DOHH2 (cell line): ENCODE data around the gene THSD8.

Experiments
- H3F3A ChIP-seq: fragments of 200-600 bp; sonication (generic), shearing (Covaris generic); 2 replicates; pipeline ENCODE4 v1.6.0; 2016; ENCODE audit warnings: antibody characterized with exemption, mild to moderate bottlenecking; ENCODE audit not compliant: control insufficient read depth, insufficient read depth
- H3K27ac ChIP-seq: fragments of 200-600 bp; sonication (generic); 2 replicates; pipeline ENCODE4 v1.5.1; 2014; ENCODE audit warnings: low read depth, mild to moderate bottlenecking, low read length, moderate library complexity
- H3K27me3 ChIP-seq: fragments of 200-600 bp; sonication (generic); 2 replicates; pipeline ENCODE4 v1.6.1; 2014; ENCODE audit warnings: mild to moderate bottlenecking, low read length, mixed read lengths; ENCODE audit not compliant: control insufficient read depth
- H3K36me3 ChIP-seq: fragments of 200-600 bp; sonication (generic); 2 replicates; pipeline ENCODE4 v1.6.1; 2014; ENCODE audit warnings: mild to moderate bottlenecking, low read length, moderate library complexity, mixed read lengths; ENCODE audit not compliant: control insufficient read depth
- H3K4me1 ChIP-seq: fragments of 200-600 bp; sonication (generic); 2 replicates; pipeline ENCODE4 v1.6.1; 2014; ENCODE audit warnings: mild to moderate bottlenecking, low read length, mixed read lengths; ENCODE audit not compliant: control insufficient read depth
- H3K4me2 ChIP-seq: fragments of 200-600 bp; sonication (generic); 2 replicates; pipeline ENCODE4 v1.6.0; 2014; ENCODE audit warnings: mild to moderate bottlenecking, low read length, moderate library complexity
- H3K4me3 ChIP-seq: fragments of 200-600 bp; sonication (generic); 2 replicates; pipeline ENCODE4 v1.5.1; 2014; ENCODE audit warnings: mild to moderate bottlenecking, low read length, mixed read lengths
- H3K79me2 ChIP-seq: fragments of 200-600 bp; sonication (generic); 2 replicates; pipeline ENCODE4 v1.6.1; 2014; ENCODE audit warnings: mild to moderate bottlenecking, low read length, mixed read lengths; ENCODE audit not compliant: control insufficient read depth
- H3K9me2 ChIP-seq: fragments of 200-600 bp; sonication (generic); replicated peaks from 2 replicates; pipeline ENCODE4 v1.6.1; 2014; ENCODE audit warnings: mild to moderate bottlenecking, low read length, mixed read lengths; ENCODE audit not compliant: control insufficient read depth
- H3K9me3 ChIP-seq: fragments of 200-600 bp; sonication (generic); 2 replicates; pipeline ENCODE4 v1.6.1; 2014; ENCODE audit warnings: antibody characterized with exemption, low read length, mixed read lengths; ENCODE audit not compliant: control insufficient read depth, insufficient read depth
- H4K20me1 ChIP-seq: fragments of 200-600 bp; sonication (generic); 2 replicates; pipeline ENCODE4 v1.6.0; 2014; ENCODE audit warnings: low read depth, mild to moderate bottlenecking, antibody characterized with exemption, low read length, moderate library complexity; ENCODE audit not compliant: control insufficient read depth, insufficient read depth
- CTCF ChIP-seq: fragments of 200-600 bp; sonication (generic); IDR thresholded peaks from one replicate; pipeline ENCODE4 v1.5.1; 2014; ENCODE audit warnings: antibody characterized with exemption, mild to moderate bottlenecking, low read depth, low read length; ENCODE audit not compliant: poor library complexity, severe bottlenecking
- EZH2phosphoT487 ChIP-seq: fragments of 200-600 bp; sonication (generic); IDR thresholded peaks from 2 replicates; pipeline ENCODE4 v1.6.1; 2017; ENCODE audit warnings: borderline replicate concordance, mild to moderate bottlenecking, antibody characterized with exemption, low read length, moderate library complexity, mixed read lengths

The THSD8 gene

GRCh38 chr19:12773571-12773970, 28.3 kb upstream of the THSD8 start:
- Histone ChIP-seq H3K27ac (no peak overlapping the region), H3F3A (peaks cover 7% of the 10 kb centered on the region; the same call in 1 of the 2 replicates), H3K9me2 (no peaks in the 10 kb centered on the region), H4K20me1 (no peaks in the 10 kb centered on the region), H3K79me2 (no peaks in the 10 kb centered on the region), H3K27me3 (no peaks in the 10 kb centered on the region), H3K4me1 (peaks cover 26% of the 10 kb centered on the region), H3K4me3 (no peak overlapping the region), H3K9me3 (no peaks in the 10 kb centered on the region), H3K4me2 (no peak overlapping the region), H3K36me3 (peaks cover 3% of the 10 kb centered on the region; the same call in 1 of the 2 replicates)
- TF ChIP-seq EZH2phosphoT487: no peak
- TF ChIP-seq CTCF: peak; percentile 34

- Histone ChIP-seq H3K4me2 (peak within 1 kb of the TSS; percentile 93), H3K4me1 (peaks cover 38% of the 10 kb centered on the region), H3F3A (peaks cover 7% of the 10 kb centered on the region; the same call in 1 of the 2 replicates), H3K27me3 (no peaks in the 10 kb centered on the region), H3K9me2 (no peaks in the 10 kb centered on the region), H3K4me3 (peak within 1 kb of the TSS; percentile 87), H3K27ac (no peak within 1 kb of the TSS; the same call in 1 of the 2 replicates), H3K36me3 (peaks cover 3% of the 10 kb centered on the region; the same call in 1 of the 2 replicates), H4K20me1 (no peaks in the 10 kb centered on the region), H3K9me3 (no peaks in the 10 kb centered on the region), H3K79me2 (no peaks in the 10 kb centered on the region)
- TF ChIP-seq CTCF (no peak), EZH2phosphoT487 (no peak)
These were observed 27.0 kb upstream of the THSD8 start, which contains the start of gene HOOK2 for GRCh38 chr19:12774588-12775555. Gene HOOK2, minus strand, starts transcription at chr19:12775552. Its CDS starts 103 bp downstream, at chr19:12775449.

GRCh38 chr19:12777217-12778016, 24.5 kb upstream of the THSD8 start:
- Histone ChIP-seq H3K27me3 (no peaks in the 10 kb centered on the region), H3K79me2 (no peaks in the 10 kb centered on the region), H3K36me3 (peaks cover 3% of the 10 kb centered on the region; the same call in 1 of the 2 replicates), H3K9me2 (no peaks in the 10 kb centered on the region), H3K9me3 (no peaks in the 10 kb centered on the region), H4K20me1 (no peaks in the 10 kb centered on the region), H3K4me3 (peak overlapping the region; percentile 91), H3K4me2 (peak overlapping the region; percentile 99), H3K4me1 (peaks cover 50% of the 10 kb centered on the region), H3K27ac (peak overlapping the region; percentile 50), H3F3A (peaks cover 17% of the 10 kb centered on the region)
- TF ChIP-seq EZH2phosphoT487 (no peak), CTCF (peak; percentile 100)
